Neuronal stem cell (in vitro differentiated cells): ENCODE measurements around the gene BARX2.
A peak's percentile ranks its signal among the peaks of the same experiment; 100 is the strongest.

Source experiments
- DNase-seq: peaks from one replicate; pipeline ENCODE4 v3.0.0-alpha.2; 2013; ENCODE audit warnings: low spot score
- H2AFZ ChIP-seq: one replicate; pipeline ENCODE4 v1.6.1; 2013; ENCODE audit warnings: mild to moderate bottlenecking, low read length, inconsistent platforms
- H2AK5ac ChIP-seq: 2 replicates; pipeline ENCODE4 v1.6.1; 2013; ENCODE audit warnings: low read depth, mild to moderate bottlenecking, inconsistent platforms, low read length, moderate library complexity, mixed read lengths
- H2BK120ac ChIP-seq: 2 replicates; pipeline ENCODE4 v1.6.1; 2013; ENCODE audit warnings: low read depth, mild to moderate bottlenecking, inconsistent platforms, low read length, moderate library complexity, mixed read lengths
- H2BK12ac ChIP-seq: one replicate; pipeline ENCODE4 v1.6.1; 2013; ENCODE audit warnings: low read length, inconsistent platforms
- H2BK15ac ChIP-seq: 2 replicates; pipeline ENCODE4 v1.6.1; 2013; ENCODE audit warnings: mild to moderate bottlenecking, low read length, inconsistent platforms, mixed read lengths
- H2BK5ac ChIP-seq: one replicate; pipeline ENCODE4 v1.6.1; 2013; ENCODE audit warnings: inconsistent platforms, mild to moderate bottlenecking, low read length, moderate library complexity
- H3K14ac ChIP-seq: one replicate; pipeline ENCODE4 v1.6.1; 2013; ENCODE audit warnings: low read length, inconsistent platforms
- H3K18ac ChIP-seq: 2 replicates; pipeline ENCODE4 v1.6.1; 2013; ENCODE audit warnings: low read length, inconsistent platforms
- H3K23ac ChIP-seq: 2 replicates; pipeline ENCODE4 v1.6.1; 2013; ENCODE audit warnings: low read depth, mild to moderate bottlenecking, mixed read lengths, low read length, inconsistent platforms; ENCODE audit not compliant: poor library complexity
- H3K27ac ChIP-seq: replicated peaks from 3 replicates; pipeline ENCODE4 v1.5.1; 2013; ENCODE audit warnings: low read length, inconsistent platforms
- H3K27me3 ChIP-seq, 3 experiments: 2 replicates each; pipeline ENCODE4 v1.6.1; 2013; ENCODE audit warnings: low read length in 3 of 3, mild to moderate bottlenecking in 2 of 3, inconsistent platforms in 1 of 3, low read depth in 1 of 3, mixed read lengths in 1 of 3, moderate library complexity in 1 of 3; ENCODE audit not compliant: control insufficient read depth in 3 of 3, insufficient read depth in 3 of 3
- H3K36me3 ChIP-seq, 2 donors: replicated peaks in 1 of 2; 2 replicates each; pipeline ENCODE4 v1.6.1; 2013; ENCODE audit warnings: low read length in 2 of 2; ENCODE audit not compliant: control insufficient read depth in 2 of 2, insufficient read depth in 2 of 2
- H3K4ac ChIP-seq: 2 replicates; pipeline ENCODE4 v1.6.1; 2013; ENCODE audit warnings: inconsistent platforms, mild to moderate bottlenecking, low read length, moderate library complexity
- H3K4me1 ChIP-seq, 2 donors: 1 replicate in 1 of 2; 2 replicates in 1 of 2; pipeline ENCODE4 v1.6.1; 2013; ENCODE audit warnings: low read length in 2 of 2, low read depth in 1 of 2; ENCODE audit not compliant: control insufficient read depth in 2 of 2, insufficient read depth in 1 of 2
- H3K4me2 ChIP-seq: one replicate; pipeline ENCODE4 v1.6.1; 2013; ENCODE audit warnings: mild to moderate bottlenecking, low read length, inconsistent platforms; ENCODE audit not compliant: insufficient read depth, poor library complexity, severe bottlenecking
- H3K4me3 ChIP-seq, 2 donors: 2 replicates each; pipeline ENCODE4 v1.5.1; 2013; ENCODE audit warnings: low read length in 2 of 2, mild to moderate bottlenecking in 2 of 2, inconsistent platforms in 1 of 2, moderate library complexity in 1 of 2
- H3K79me1 ChIP-seq: one replicate; pipeline ENCODE4 v1.6.1; 2013; ENCODE audit warnings: low read depth, mild to moderate bottlenecking, inconsistent platforms, low read length, moderate library complexity
- H3K9ac ChIP-seq: one replicate; pipeline ENCODE4 v1.6.1; 2013; ENCODE audit warnings: mild to moderate bottlenecking, low read depth, low read length, inconsistent platforms; ENCODE audit not compliant: poor library complexity
- H3K9me3 ChIP-seq, 2 donors: replicated peaks in 1 of 2; 2 replicates each; pipeline versions ENCODE3 to v1.6.1; 2013; ENCODE audit warnings: low read length in 2 of 2, mild to moderate bottlenecking in 2 of 2, inconsistent platforms in 1 of 2, low read depth in 1 of 2, mixed read lengths in 1 of 2, moderate library complexity in 1 of 2; ENCODE audit not compliant: control insufficient read depth in 2 of 2, insufficient read depth in 1 of 2
- H4K8ac ChIP-seq: one replicate; pipeline ENCODE4 v1.6.1; 2013; ENCODE audit warnings: low read depth, mild to moderate bottlenecking, inconsistent platforms, low read length, moderate library complexity
- H4K91ac ChIP-seq: one replicate; pipeline ENCODE4 v1.6.1; 2013; ENCODE audit warnings: low read length, low read depth, mild to moderate bottlenecking, inconsistent platforms; ENCODE audit not compliant: poor library complexity
- WGBS, 2 donors: extraction: QIAGEN DNeasy Blood & Tissue Kit; methylation state at CpG; one replicate each; pipeline ENCODE4 v1.1.7; 2013; ENCODE audit warnings: missing lambda C conversion rate in 2 of 2, mixed read lengths in 1 of 2; ENCODE audit not compliant: insufficient read length in 2 of 2, insufficient replicate concordance in 1 of 2; ENCODE audit errors: extremely low coverage in 2 of 2; 5-methylcytosine and 5-hydroxymethylcytosine counted together

BARX2 gene

DNA sequence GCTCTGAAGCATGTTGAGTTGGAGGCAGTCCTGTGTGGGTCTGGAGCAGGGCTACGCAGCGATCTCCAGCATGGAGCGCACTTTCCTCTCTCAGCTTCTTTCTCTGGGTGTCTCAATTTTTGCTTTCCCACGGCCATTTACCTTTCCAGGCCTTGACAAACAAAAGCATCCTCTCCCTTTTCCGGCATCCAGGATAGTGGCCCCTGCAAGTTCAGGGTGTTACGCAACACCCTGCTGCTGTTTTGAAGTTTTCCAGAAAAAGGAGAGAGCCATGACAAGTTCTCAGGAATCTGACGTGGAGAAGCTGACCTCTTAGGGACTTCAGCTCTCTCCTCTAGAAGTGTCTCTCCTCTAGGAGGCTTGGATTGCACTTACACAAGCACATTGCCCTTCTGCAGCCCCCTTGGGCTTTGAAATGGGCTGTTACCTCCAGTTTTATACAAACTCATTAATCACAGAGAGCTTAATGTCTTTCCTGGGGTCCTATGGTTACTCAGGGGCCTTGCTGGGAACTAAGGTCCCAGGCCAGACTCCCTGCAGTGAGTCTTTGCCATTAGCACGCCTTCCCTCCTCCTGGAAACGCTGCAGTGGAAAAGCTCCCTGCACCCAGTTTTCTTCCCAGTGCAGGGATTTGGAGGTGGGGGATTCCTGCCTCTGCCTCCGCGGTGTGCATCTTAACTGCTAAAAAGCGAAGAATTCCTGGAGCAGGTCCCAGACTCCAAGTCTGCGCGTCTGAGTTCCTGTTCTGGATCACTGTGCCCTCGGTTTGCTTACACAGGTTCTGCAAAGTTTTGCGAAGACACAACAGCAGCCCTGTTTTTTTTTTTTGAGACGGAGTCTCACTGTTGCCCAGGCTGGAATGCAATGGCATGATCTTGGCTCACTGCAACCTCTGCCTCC, 80.4 kb downstream of the BARX2 start:
- no peak overlapping the region for H3K23ac ChIP-seq
- no peak overlapping the region for H4K91ac ChIP-seq
- no peak for DNase-seq
- H4K8ac ChIP-seq = no peak overlapping the region
- H3K4me2 ChIP-seq = no peak overlapping the region
- no peak overlapping the region for H3K14ac ChIP-seq
- no peak overlapping the region for H3K4ac ChIP-seq
- H2BK5ac ChIP-seq = no peak overlapping the region
- H3K36me3 ChIP-seq = no peaks in the 10 kb centered on the region
- H3K27me3 ChIP-seq = no peaks in the 10 kb centered on the region
- H2AFZ ChIP-seq = no peak overlapping the region
- no peak overlapping the region for H3K27ac ChIP-seq
- no peak overlapping the region for H2BK12ac ChIP-seq
- H2BK120ac ChIP-seq = no peak overlapping the region
- H3K4me1 ChIP-seq = peaks cover 0 to 25% of the 10 kb centered on the region in 2 donors
- no peak overlapping the region for H3K4me3 ChIP-seq
- H3K9ac ChIP-seq = no peak overlapping the region
- no CpG with 5 or more reads among the region's 17 CpGs for WGBS, 2 donors
- H3K18ac ChIP-seq = no peak overlapping the region
- H3K9me3 ChIP-seq = no peaks in the 10 kb centered on the region
- no peak overlapping the region for H2AK5ac ChIP-seq
- H2BK15ac ChIP-seq = no peak overlapping the region
- H3K79me1 ChIP-seq = no peaks in the 10 kb centered on the region

DNA sequence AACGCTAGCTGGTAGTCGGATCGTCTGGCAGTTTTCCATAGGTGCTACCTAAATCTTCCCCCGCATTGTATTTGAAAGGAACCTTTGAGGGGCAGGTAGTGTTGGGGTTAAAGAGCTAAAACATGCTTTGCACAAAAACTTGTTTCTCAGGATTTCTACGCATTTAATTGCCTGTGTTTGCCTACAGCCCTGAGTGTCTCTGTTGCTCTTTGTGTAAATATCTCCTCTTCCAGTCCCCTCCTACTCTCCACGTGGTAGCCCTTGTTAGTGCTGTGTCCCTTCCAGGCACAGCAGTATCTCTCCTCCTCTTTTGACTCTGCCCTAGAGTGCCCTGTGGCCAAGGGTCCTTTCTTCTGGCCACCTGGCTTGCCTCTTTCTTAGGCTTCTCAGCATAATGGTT, 81.7 kb downstream of the BARX2 start:
- no peak overlapping the region for H3K4me3 ChIP-seq
- H3K36me3 ChIP-seq = no peaks in the 10 kb centered on the region
- H2BK5ac ChIP-seq = peak overlapping the region; percentile 70
- no peak overlapping the region for H2AFZ ChIP-seq
- DNase-seq = no peak
- H2BK120ac ChIP-seq = peak overlapping the region; percentile 29
- no peak overlapping the region for H2BK12ac ChIP-seq
- H4K91ac ChIP-seq = no peak overlapping the region
- H3K14ac ChIP-seq = no peak overlapping the region
- H3K27ac ChIP-seq = no peak overlapping the region
- H3K4me1 ChIP-seq = peaks cover 0 to 25% of the 10 kb centered on the region in 2 donors
- H3K9me3 ChIP-seq = no peaks in the 10 kb centered on the region
- WGBS, 2 donors = no CpG with 5 or more reads among the region's 6 CpGs
- peak overlapping the region; percentile 53 for H2BK15ac ChIP-seq
- H2AK5ac ChIP-seq = no peak overlapping the region
- no peak overlapping the region for H3K4me2 ChIP-seq
- H3K9ac ChIP-seq = no peak overlapping the region
- H3K27me3 ChIP-seq = no peaks in the 10 kb centered on the region
- H3K23ac ChIP-seq = no peak overlapping the region
- H3K4ac ChIP-seq = no peak overlapping the region
- H4K8ac ChIP-seq = no peak overlapping the region
- no peaks in the 10 kb centered on the region for H3K79me1 ChIP-seq
- peak overlapping the region; percentile 65 for H3K18ac ChIP-seq

DNA sequence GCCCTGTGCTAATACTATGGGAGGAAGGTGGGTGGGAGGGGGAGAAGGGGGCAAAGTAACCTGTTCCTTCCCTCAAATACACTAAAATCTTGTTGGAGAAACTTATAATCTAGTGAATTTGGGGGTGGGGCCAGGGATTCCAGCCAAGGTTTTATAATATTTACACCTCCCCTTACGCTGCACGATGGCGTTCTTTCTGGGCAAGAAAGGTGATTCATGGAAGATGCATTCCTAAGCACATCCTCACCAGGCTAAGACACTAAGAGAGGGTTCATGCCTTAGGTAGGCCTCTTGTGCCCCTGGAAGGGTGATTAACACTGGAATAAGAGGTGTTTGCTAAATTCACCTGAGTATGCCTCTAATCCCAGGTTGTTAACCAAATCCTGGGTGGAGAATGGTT, 82.6 kb downstream of the BARX2 start:
- no peaks in the 10 kb centered on the region for H3K79me1 ChIP-seq
- H2BK5ac ChIP-seq = no peak overlapping the region
- no peaks in the 10 kb centered on the region for H3K9me3 ChIP-seq
- H4K8ac ChIP-seq = no peak overlapping the region
- H3K36me3 ChIP-seq = no peaks in the 10 kb centered on the region
- no peak for DNase-seq
- no peak overlapping the region for H4K91ac ChIP-seq
- H3K4ac ChIP-seq = no peak overlapping the region
- H3K14ac ChIP-seq = peak overlapping the region; percentile 31
- H3K23ac ChIP-seq = no peak overlapping the region
- H3K4me3 ChIP-seq = no peak overlapping the region
- no peak overlapping the region for H3K9ac ChIP-seq
- no peak overlapping the region for H2AFZ ChIP-seq
- no peak overlapping the region for H2BK120ac ChIP-seq
- no peak overlapping the region for H3K18ac ChIP-seq
- H3K27ac ChIP-seq = no peak overlapping the region
- no peak overlapping the region for H3K4me2 ChIP-seq
- no peak overlapping the region for H2BK15ac ChIP-seq
- H2AK5ac ChIP-seq = peak overlapping the region; percentile 27
- H2BK12ac ChIP-seq = peak overlapping the region; percentile 50
- H3K4me1 ChIP-seq = peaks cover 0 to 25% of the 10 kb centered on the region in 2 donors
- H3K27me3 ChIP-seq = no peaks in the 10 kb centered on the region
- no CpG with 5 or more reads among the region's 3 CpGs for WGBS, 2 donors

DNA sequence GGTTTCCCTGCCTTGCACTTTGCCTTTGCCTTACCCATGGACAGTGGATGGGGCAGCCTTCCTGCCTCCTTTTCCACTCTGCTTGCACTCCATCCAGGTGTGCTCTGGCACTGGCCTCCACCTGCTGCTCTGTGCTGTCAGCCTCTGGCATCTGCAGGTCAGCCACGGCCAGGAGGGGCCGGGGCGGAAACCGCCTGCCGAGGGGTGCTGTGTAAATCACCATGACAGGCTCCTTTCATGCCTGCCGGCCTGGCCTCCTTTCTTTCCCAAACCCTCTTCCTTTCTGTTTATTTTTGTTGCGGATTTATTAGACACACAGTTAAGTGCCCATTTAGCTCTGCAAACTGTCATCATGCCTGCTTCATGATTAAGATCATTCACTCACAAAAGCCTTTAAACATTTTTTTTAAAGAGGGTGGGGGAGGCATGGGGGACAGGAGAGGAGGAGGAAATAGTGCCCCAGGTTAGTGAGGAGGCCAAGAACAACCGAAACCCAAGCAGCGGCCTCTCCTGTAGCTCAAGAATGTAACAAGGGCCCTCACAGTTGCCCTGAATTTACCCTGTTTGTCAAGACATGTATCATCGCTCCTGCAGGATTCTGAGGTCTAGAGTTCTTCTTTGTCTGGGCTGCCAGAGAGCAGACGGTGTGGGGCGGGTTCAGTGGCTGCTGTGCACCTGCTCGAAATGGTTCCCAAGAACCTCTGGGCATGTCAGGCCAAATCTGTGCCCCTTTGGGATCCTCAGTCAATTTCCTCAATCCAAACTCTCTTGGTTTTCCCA, 83.3 kb downstream of the BARX2 start:
- Histone ChIP-seq H2AK5ac (peak overlapping the region; percentile 27), H4K91ac (no peak overlapping the region), H2BK120ac (no peak overlapping the region), H3K4me2 (no peak overlapping the region), H3K27ac (no peak overlapping the region), H2BK15ac (peak overlapping the region; percentile 27), H3K14ac (peak overlapping the region; percentile 31), H3K36me3 (no peaks in the 10 kb centered on the region), H3K79me1 (no peaks in the 10 kb centered on the region), H3K4me3 (no peak overlapping the region), H2AFZ (no peak overlapping the region), H3K27me3 (no peaks in the 10 kb centered on the region), H3K4ac (no peak overlapping the region), H3K9me3 (no peaks in the 10 kb centered on the region), H3K18ac (peak overlapping the region; percentile 92), H4K8ac (no peak overlapping the region), H2BK5ac (no peak overlapping the region), H3K23ac (no peak overlapping the region), H3K9ac (no peak overlapping the region), H2BK12ac (peak overlapping the region; percentile 50), H3K4me1 (peaks cover 0 to 19% of the 10 kb centered on the region in 2 donors)
- DNase-seq = no peak
- no CpG with 5 or more reads among the region's 13 CpGs for WGBS, 2 donors
